ENCODE results near the gene PLIN4. TPM values are rescaled to one million over a fixed set of nuclear protein-coding genes. Genes with fewer than 3 reads are reported as not detected.
"Not testable (repeated sequence)": the region's sequence is repeated elsewhere in the genome, so short reads cannot be mapped to it uniquely, and the experiment has no call there.

Gene PLIN4
- total and polyA plus RNA-seq, 10 of the 15 experiments (the other 5 are each of a cell fraction or from before 2014, with no cell fraction given), result 0.01 to 0.11 (median 0.05) TPM; not detected in 2

DNA sequence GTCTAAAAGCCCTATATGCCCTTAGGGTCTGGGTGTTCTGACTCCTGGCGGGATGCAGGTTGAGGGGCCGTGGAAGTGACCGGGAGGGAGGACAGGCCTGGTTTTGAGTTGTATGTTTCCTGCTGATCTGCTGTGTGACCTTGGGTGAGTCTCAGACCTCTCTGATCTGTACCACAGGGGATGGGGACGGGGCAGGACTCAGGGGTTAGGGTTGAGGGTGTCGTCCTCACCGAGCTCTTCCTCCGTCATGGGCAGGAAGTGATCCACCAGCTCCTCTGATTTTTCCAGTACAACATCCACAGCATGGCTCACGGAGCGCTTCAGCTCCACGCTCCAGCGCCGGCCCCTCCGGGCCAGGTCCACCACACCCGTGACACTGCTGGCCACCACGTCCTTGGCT lies 10.6 kb upstream of the PLIN4 start:
- SMC1A ChIA-PET (ENCODE audit: uncharacterized antibody, unreplicated experiment), result no interaction called here

DNA sequence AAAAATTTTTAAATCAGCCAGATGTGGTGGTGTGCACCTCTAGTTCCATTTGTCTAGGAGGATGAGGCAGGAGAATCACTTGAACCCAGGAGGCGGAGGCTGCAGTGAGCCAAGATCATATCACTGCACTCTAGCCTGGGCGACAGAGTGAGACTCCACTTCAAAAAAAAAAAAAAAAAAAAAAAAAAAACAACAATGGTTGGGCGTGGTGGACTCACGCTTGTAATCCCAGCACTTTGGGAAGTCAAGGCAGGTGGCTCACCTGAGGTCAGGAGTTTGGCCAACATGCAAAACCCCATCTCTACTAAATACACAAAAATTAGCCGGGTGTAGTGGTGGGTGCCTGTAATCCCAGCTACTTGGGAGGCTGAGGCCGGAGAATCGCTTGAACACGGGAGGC lies 9.1 kb upstream of the PLIN4 start:
- ATAC-seq; H3K4me3 ChIP-seq; H4K20me1 ChIP-seq (ENCODE audit: control insufficient read depth, insufficient read depth); DNase-seq (ENCODE audit: low read depth, low spot score); H3K9ac ChIP-seq (ENCODE audit: control insufficient read depth, insufficient read depth, low read length); POLR2A ChIA-PET; RAD21 ChIA-PET (ENCODE audit: unreplicated experiment); H3K9me3 ChIP-seq (replicated peaks; ENCODE audit: control insufficient read depth, insufficient read depth, low read length); H3K27ac ChIP-seq (ENCODE audit: control insufficient read depth, insufficient read depth); H3K4me1 ChIP-seq (ENCODE audit: control insufficient read depth, insufficient read depth, low read length); H3K79me2 ChIP-seq (ENCODE audit: control insufficient read depth, insufficient read depth, low read length); in situ Hi-C loops (cut with MboI); CTCF ChIA-PET; SMC1A ChIA-PET (ENCODE audit: uncharacterized antibody, unreplicated experiment); FAIRE-seq; H3K4me2 ChIP-seq (ENCODE audit: control insufficient read depth, insufficient read depth); H2AFZ ChIP-seq (ENCODE audit: control insufficient read depth, low read depth, low read length); H3K36me3 ChIP-seq (ENCODE audit: control insufficient read depth in 2 of 2, insufficient read depth in 2 of 2, low read length in 1 of 2); intact Hi-C loops (cut with micrococcal nuclease; ENCODE audit: unreplicated experiment); BruUV-seq (replicated peaks); H3K27me3 ChIP-seq (replicated peaks in 1 of 2; ENCODE audit: control insufficient read depth in 2 of 2, insufficient read depth in 2 of 2, low read length in 1 of 2): not testable (repeated sequence)
- WGBS (ENCODE audit: insufficient coverage, insufficient replicate concordance, low lambda C conversion rate, missing lambda C conversion rate), result 67% methylated on average over 7 of the region's 8 CpGs

More for the DNA sequence above, 10.6 kb upstream of the PLIN4 start:
- ATAC-seq (no peak), FAIRE-seq (no peak), DNase-seq (ENCODE audit: low read depth, low spot score) (no peak)
- Histone ChIP-seq H3K9ac (ENCODE audit: control insufficient read depth, insufficient read depth, low read length) (no peak overlapping the region), H4K20me1 (ENCODE audit: control insufficient read depth, insufficient read depth) (no peaks in the 10 kb centered on the region), H3K4me2 (ENCODE audit: control insufficient read depth, insufficient read depth) (no peak overlapping the region), H3K9me3 (replicated peaks; ENCODE audit: control insufficient read depth, insufficient read depth, low read length) (no peaks in the 10 kb centered on the region; the same call in 2 of the 3 replicates), H2AFZ (ENCODE audit: control insufficient read depth, low read depth, low read length) (no peak overlapping the region), H3K36me3 (ENCODE audit: control insufficient read depth in 2 of 2, insufficient read depth in 2 of 2, low read length in 1 of 2) (no peaks in the 10 kb centered on the region), H3K4me3 (no peak overlapping the region), H3K4me1 (ENCODE audit: control insufficient read depth, insufficient read depth, low read length) (no peaks in the 10 kb centered on the region), H3K27ac (ENCODE audit: control insufficient read depth, insufficient read depth) (no peak overlapping the region), H3K79me2 (ENCODE audit: control insufficient read depth, insufficient read depth, low read length) (no peaks in the 10 kb centered on the region), H3K27me3 (replicated peaks in 1 of 2; ENCODE audit: control insufficient read depth in 2 of 2, insufficient read depth in 2 of 2, low read length in 1 of 2) (no peaks in the 10 kb centered on the region; a peak in 1 of 4 replicates)
- ChIA-PET RAD21 (ENCODE audit: unreplicated experiment) (no interaction called here), POLR2A (no interaction called here), CTCF (interaction anchor here (0.6 kb wide), 1 partner anchor 27 kb away, joined by 4 read pairs; no protein-coding TSS in a partner anchor)
- intact Hi-C loops (cut with micrococcal nuclease; ENCODE audit: unreplicated experiment), result no loop called here
- no peak for TF ChIP-seq SUZ12 (IDR thresholded peaks at IDR 0.05; ENCODE audit: unreplicated experiment)
- no peak for TF ChIP-seq CBX3 (IDR thresholded peaks at IDR 0.05; ENCODE audit: borderline replicate concordance, low read depth)
- no peak for TF ChIP-seq EZH2 (IDR thresholded peaks at IDR 0.05; ENCODE audit: borderline replicate concordance, control insufficient read depth, low read depth, low read length)
- TF ChIP-seq POU2F2 (IDR thresholded peaks at IDR 0.05; ENCODE audit: borderline replicate concordance, low read depth, low read length), result no peak
- no peak for TF ChIP-seq PAX5 (IDR thresholded peaks at IDR 0.05; ENCODE audit: borderline replicate concordance, low read depth, low read length)
- TF ChIP-seq SMC3 (IDR thresholded peaks at IDR 0.05; ENCODE audit: borderline replicate concordance, low read length), result no peak
- no peak for TF ChIP-seq CREM (IDR thresholded peaks at IDR 0.05; ENCODE audit: low read depth)
- TF ChIP-seq NFYB (IDR thresholded peaks at IDR 0.05; ENCODE audit: insufficient read depth, low read depth, low read length), result no peak
- TF ChIP-seq POLR2AphosphoS5 (IDR thresholded peaks at IDR 0.05; ENCODE audit: low read length), result no peak
- no peak for TF ChIP-seq PML (IDR thresholded peaks at IDR 0.05; ENCODE audit: low read length)
- no peak for TF ChIP-seq NR2C1 (IDR thresholded peaks at IDR 0.05)
- TF ChIP-seq, protein P1, sequence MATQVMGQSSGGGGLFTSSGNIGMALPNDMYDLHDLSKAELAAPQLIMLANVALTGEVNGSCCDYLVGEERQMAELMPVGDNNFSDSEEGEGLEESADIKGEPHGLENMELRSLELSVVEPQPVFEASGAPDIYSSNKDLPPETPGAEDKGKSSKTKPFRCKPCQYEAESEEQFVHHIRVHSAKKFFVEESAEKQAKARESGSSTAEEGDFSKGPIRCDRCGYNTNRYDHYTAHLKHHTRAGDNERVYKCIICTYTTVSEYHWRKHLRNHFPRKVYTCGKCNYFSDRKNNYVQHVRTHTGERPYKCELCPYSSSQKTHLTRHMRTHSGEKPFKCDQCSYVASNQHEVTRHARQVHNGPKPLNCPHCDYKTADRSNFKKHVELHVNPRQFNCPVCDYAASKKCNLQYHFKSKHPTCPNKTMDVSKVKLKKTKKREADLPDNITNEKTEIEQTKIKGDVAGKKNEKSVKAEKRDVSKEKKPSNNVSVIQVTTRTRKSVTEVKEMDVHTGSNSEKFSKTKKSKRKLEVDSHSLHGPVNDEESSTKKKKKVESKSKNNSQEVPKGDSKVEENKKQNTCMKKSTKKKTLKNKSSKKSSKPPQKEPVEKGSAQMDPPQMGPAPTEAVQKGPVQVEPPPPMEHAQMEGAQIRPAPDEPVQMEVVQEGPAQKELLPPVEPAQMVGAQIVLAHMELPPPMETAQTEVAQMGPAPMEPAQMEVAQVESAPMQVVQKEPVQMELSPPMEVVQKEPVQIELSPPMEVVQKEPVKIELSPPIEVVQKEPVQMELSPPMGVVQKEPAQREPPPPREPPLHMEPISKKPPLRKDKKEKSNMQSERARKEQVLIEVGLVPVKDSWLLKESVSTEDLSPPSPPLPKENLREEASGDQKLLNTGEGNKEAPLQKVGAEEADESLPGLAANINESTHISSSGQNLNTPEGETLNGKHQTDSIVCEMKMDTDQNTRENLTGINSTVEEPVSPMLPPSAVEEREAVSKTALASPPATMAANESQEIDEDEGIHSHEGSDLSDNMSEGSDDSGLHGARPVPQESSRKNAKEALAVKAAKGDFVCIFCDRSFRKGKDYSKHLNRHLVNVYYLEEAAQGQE (IDR thresholded peaks at IDR 0.05; ENCODE audit: low read depth, low read length), result no peak
- TF ChIP-seq, protein P2, sequence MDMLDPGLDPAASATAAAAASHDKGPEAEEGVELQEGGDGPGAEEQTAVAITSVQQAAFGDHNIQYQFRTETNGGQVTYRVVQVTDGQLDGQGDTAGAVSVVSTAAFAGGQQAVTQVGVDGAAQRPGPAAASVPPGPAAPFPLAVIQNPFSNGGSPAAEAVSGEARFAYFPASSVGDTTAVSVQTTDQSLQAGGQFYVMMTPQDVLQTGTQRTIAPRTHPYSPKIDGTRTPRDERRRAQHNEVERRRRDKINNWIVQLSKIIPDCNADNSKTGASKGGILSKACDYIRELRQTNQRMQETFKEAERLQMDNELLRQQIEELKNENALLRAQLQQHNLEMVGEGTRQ (IDR thresholded peaks at IDR 0.05; ENCODE audit: borderline replicate concordance, low read depth, low read length), result no peak
- no peak for TF ChIP-seq USF1 (IDR thresholded peaks at IDR 0.05; ENCODE audit: borderline replicate concordance, extremely low read length, insufficient read depth, low read depth, low read length)
- in situ Hi-C loops (cut with MboI), result no loop called here
- no TSS peak for BruUV-seq (replicated peaks)
- 70% methylated on average over 15 of the region's 15 CpGs for WGBS (ENCODE audit: insufficient coverage, insufficient replicate concordance, low lambda C conversion rate, missing lambda C conversion rate)
